ENCODE data around the gene STX5. TPM values are rescaled to one million over a fixed set of nuclear protein-coding genes. Genes with fewer than 3 reads are reported as not detected.
"Not testable (repeated sequence)": the region's sequence is repeated elsewhere in the genome, so short reads cannot be mapped to it uniquely, and the experiment has no call there.

STX5 gene
- polyA plus RNA-seq, 3 donors = 36.4 to 39.6 (median 38.5) TPM

DNA sequence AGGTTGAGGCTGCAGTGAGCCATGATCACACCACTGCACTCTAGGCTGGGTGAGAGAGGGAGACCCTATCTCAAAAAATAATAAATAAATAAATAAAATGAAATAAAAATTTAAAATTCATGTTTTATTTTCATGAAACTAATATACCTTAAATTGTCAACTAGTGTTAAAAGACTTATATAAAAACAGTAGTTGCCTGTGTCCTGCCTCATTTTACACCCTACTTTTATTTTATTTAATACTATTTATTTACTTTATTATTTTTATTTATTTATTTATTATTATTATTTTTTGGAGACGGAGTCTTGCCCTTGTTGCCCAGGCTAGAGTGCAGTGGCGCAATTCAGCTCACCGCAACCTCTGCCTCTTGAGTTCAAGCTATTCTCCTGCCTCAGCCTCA, 12.3 kb upstream of the STX5 start:
- Histone ChIP-seq H3K9me3 (replicated peaks in 1 of 2; ENCODE audit: control insufficient read depth in 1 of 2, insufficient read depth in 1 of 2, low read length in 2 of 2) (no peaks in the 10 kb centered on the region), H3K4me3 (replicated peaks in 1 of 3; ENCODE audit: low read depth in 2 of 3, low read length in 3 of 3) (no peak overlapping the region), H3K27ac (ENCODE audit: low read depth in 1 of 2, low read length in 2 of 2) (no peak overlapping the region), H4K20me1 (ENCODE audit: insufficient read depth, low read length) (no peaks in the 10 kb centered on the region), H3K79me2 (ENCODE audit: insufficient read depth, low read length) (peaks cover 3% of the 10 kb centered on the region), H2AFZ (ENCODE audit: insufficient read depth, low read depth, low read length, poor library complexity, severe bottlenecking) (no peak overlapping the region), H3K36me3 (replicated peaks in 1 of 2; ENCODE audit: control insufficient read depth in 1 of 2, insufficient read depth in 2 of 2, low read length in 2 of 2) (no peaks in the 10 kb centered on the region), H3K4me1 (ENCODE audit: control insufficient read depth in 1 of 2, insufficient read depth in 2 of 2, low read length in 2 of 2) (peaks cover 21 to 24% of the 10 kb centered on the region in 2 donors), H3K27me3 (ENCODE audit: control insufficient read depth in 2 of 2, insufficient read depth in 2 of 2, low read length in 2 of 2) (no peaks in the 10 kb centered on the region), H3K4me2 (replicated peaks; ENCODE audit: extremely low read depth, low read length, poor library complexity, severe bottlenecking) (no peak overlapping the region), H3K9ac (ENCODE audit: insufficient read depth, low read length, poor library complexity, severe bottlenecking) (no peak overlapping the region)
- Mint-ChIP-seq H3K36me3 (peaks cover 0 to 2% of the 10 kb centered on the region in 2 donors), H3K4me3 (no peak overlapping the region), H3K4me1 (peaks cover 11% of the 10 kb centered on the region), H3K27ac (no peak overlapping the region), H3K9me3 (peaks cover 0 to 3% (median 0%) of the 10 kb centered on the region in 7 donors), H3K27me3 (ENCODE audit: low read depth in 3 of 3) (no peaks in the 10 kb centered on the region)
- WGBS (ENCODE audit: insufficient coverage) = no CpG with 5 or more reads among the region's 3 CpGs
- intact Hi-C loops (cut with micrococcal nuclease) = no loop called here
- no peak for DNase-seq
- TF ChIP-seq, protein P1, sequence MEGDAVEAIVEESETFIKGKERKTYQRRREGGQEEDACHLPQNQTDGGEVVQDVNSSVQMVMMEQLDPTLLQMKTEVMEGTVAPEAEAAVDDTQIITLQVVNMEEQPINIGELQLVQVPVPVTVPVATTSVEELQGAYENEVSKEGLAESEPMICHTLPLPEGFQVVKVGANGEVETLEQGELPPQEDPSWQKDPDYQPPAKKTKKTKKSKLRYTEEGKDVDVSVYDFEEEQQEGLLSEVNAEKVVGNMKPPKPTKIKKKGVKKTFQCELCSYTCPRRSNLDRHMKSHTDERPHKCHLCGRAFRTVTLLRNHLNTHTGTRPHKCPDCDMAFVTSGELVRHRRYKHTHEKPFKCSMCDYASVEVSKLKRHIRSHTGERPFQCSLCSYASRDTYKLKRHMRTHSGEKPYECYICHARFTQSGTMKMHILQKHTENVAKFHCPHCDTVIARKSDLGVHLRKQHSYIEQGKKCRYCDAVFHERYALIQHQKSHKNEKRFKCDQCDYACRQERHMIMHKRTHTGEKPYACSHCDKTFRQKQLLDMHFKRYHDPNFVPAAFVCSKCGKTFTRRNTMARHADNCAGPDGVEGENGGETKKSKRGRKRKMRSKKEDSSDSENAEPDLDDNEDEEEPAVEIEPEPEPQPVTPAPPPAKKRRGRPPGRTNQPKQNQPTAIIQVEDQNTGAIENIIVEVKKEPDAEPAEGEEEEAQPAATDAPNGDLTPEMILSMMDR (IDR thresholded peaks at IDR 0.05) = no peak

DNA sequence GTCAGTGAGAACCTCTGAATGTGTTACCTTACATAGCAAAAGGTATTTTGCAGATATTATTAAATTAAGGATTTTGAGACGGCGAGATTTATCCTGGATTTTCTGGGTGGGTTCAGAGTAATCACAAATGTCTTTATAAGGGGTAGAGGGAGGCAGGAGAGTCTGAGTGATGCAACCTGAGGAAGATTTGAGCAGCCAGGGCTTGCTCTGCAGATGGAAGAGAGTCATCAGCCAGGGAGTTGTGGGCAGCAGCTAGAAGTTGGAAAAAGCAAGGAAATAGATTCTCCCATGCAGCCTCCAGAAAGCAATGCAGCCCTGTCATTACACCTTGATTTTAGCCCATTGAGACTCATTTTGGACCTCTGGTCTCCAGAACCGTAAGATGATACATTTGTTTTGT, 11.6 kb upstream of the STX5 start:
- Histone ChIP-seq H3K9ac (ENCODE audit: insufficient read depth, low read length, poor library complexity, severe bottlenecking) (no peak overlapping the region), H3K36me3 (replicated peaks in 1 of 2; ENCODE audit: control insufficient read depth in 1 of 2, insufficient read depth in 2 of 2, low read length in 2 of 2) (no peaks in the 10 kb centered on the region), H3K27me3 (ENCODE audit: control insufficient read depth in 2 of 2, insufficient read depth in 2 of 2, low read length in 2 of 2) (no peaks in the 10 kb centered on the region), H2AFZ (ENCODE audit: insufficient read depth, low read depth, low read length, poor library complexity, severe bottlenecking) (no peak overlapping the region), H3K9me3 (replicated peaks in 1 of 2; ENCODE audit: control insufficient read depth in 1 of 2, insufficient read depth in 1 of 2, low read length in 2 of 2) (no peaks in the 10 kb centered on the region), H4K20me1 (ENCODE audit: insufficient read depth, low read length) (no peaks in the 10 kb centered on the region), H3K4me1 (ENCODE audit: control insufficient read depth in 1 of 2, insufficient read depth in 2 of 2, low read length in 2 of 2) (peaks cover 26 to 31% of the 10 kb centered on the region in 2 donors), H3K79me2 (ENCODE audit: insufficient read depth, low read length) (peaks cover 10% of the 10 kb centered on the region), H3K4me2 (replicated peaks; ENCODE audit: extremely low read depth, low read length, poor library complexity, severe bottlenecking) (no peak overlapping the region), H3K27ac (ENCODE audit: low read depth in 1 of 2, low read length in 2 of 2) (no peak overlapping the region), H3K4me3 (replicated peaks in 1 of 3; ENCODE audit: low read depth in 2 of 3, low read length in 3 of 3) (no peak overlapping the region)
- 100% methylated on average over 1 of the region's 3 CpGs for WGBS (ENCODE audit: insufficient coverage)
- Mint-ChIP-seq H3K9me3 (peaks cover 0 to 3% (median 0%) of the 10 kb centered on the region in 7 donors), H3K4me3 (no peak overlapping the region), H3K4me1 (peaks cover 16% of the 10 kb centered on the region), H3K27me3 (ENCODE audit: low read depth in 3 of 3) (no peaks in the 10 kb centered on the region), H3K27ac (no peak overlapping the region), H3K36me3 (no peaks in the 10 kb centered on the region)
- DNase-seq = no peak
- intact Hi-C loops (cut with micrococcal nuclease) = no loop called here
- TF ChIP-seq, protein P1 (IDR thresholded peaks at IDR 0.05) = no peak

- not testable (repeated sequence) for DNase-seq; H3K27ac Mint-ChIP-seq; H3K27me3 Mint-ChIP-seq (ENCODE audit: low read depth in 3 of 3); H3K36me3 Mint-ChIP-seq; H3K4me3 Mint-ChIP-seq; H4K20me1 ChIP-seq (ENCODE audit: insufficient read depth, low read length); H3K9me3 ChIP-seq (replicated peaks in 1 of 2; ENCODE audit: control insufficient read depth in 1 of 2, insufficient read depth in 1 of 2, low read length in 2 of 2); H3K9ac ChIP-seq (ENCODE audit: insufficient read depth, low read length, poor library complexity, severe bottlenecking); H3K36me3 ChIP-seq (replicated peaks in 1 of 2; ENCODE audit: control insufficient read depth in 1 of 2, insufficient read depth in 2 of 2, low read length in 2 of 2); H3K9me3 Mint-ChIP-seq; H3K27me3 ChIP-seq (ENCODE audit: control insufficient read depth in 2 of 2, insufficient read depth in 2 of 2, low read length in 2 of 2)
- WGBS (ENCODE audit: insufficient coverage) = 97% methylated on average over 5 of the region's 9 CpGs
- peak overlapping the region in 1 of 3 experiments; percentile 98 for H3K4me3 ChIP-seq (replicated peaks in 1 of 3; ENCODE audit: low read depth in 2 of 3, low read length in 3 of 3)
- H3K79me2 ChIP-seq (ENCODE audit: insufficient read depth, low read length) = peaks cover 15% of the 10 kb centered on the region
- H3K4me1 Mint-ChIP-seq = peaks cover 17% of the 10 kb centered on the region
- H2AFZ ChIP-seq (ENCODE audit: insufficient read depth, low read depth, low read length, poor library complexity, severe bottlenecking) = peak overlapping the region; percentile 100
- peak overlapping the region; percentile 97 for H3K4me2 ChIP-seq (replicated peaks; ENCODE audit: extremely low read depth, low read length, poor library complexity, severe bottlenecking)
- peak overlapping the region; percentile 97 to 99 for H3K27ac ChIP-seq (ENCODE audit: low read depth in 1 of 2, low read length in 2 of 2)
- intact Hi-C loops (cut with micrococcal nuclease) = loop anchor here in 1 of 2 donors (1.0 kb wide), 1 partner anchor 12 kb away; no protein-coding TSS in a partner anchor
- H3K4me1 ChIP-seq (ENCODE audit: control insufficient read depth in 1 of 2, insufficient read depth in 2 of 2, low read length in 2 of 2) = peaks cover 29 to 36% of the 10 kb centered on the region in 2 donors
Measured at GRCh38 chr11:62842891-62843290, 11.0 kb upstream of the STX5 start.

Measured in CD14-positive monocyte (primary cell).